HCT116 (cell line): Measurements from ENCODE around the gene CR2. TPM values are rescaled to one million over a fixed set of nuclear protein-coding genes. Genes with fewer than 3 reads are reported as not detected.

Source experiments
- ATAC-seq: fragments of 200-7000 bp; cut with Tn5 transposase; 2 replicates; pipeline ENCODE4 v1.9.1; 2020; ENCODE audit warnings: mild to moderate bottlenecking, moderate library complexity
- BruUV-seq: library from RNA; stranded (reverse); fragments of 400-500 nt; replicated peaks from 2 replicates; lab custom pipeline; 2021; lab: Mats Ljungman, UMichigan
- CTCF ChIA-PET: fragments of 300-600 bp; sonication (Branson Sonifier 250); formaldehyde crosslinking; loops from one replicate; lab custom pipeline; 2021; ENCODE audit warnings: antibody characterized with exemption; lab: Charles Lee
- POLR2A ChIA-PET: fragments of 300-600, 350-600 bp; sonication (Branson Sonifier 250); formaldehyde crosslinking; loops from one replicate; lab custom pipeline; 2021; ENCODE audit warnings: antibody characterized with exemption; lab: Charles Lee
- RAD21 ChIA-PET, 2 experiments: fragments of 300-600 bp; sonication (Branson Sonifier 250); formaldehyde crosslinking; loops; one replicate each; lab custom pipeline; 2023; ENCODE audit warnings: low total read pairs in 2 of 2; ENCODE audit not compliant: uncharacterized antibody in 2 of 2, unreplicated experiment in 2 of 2, low non-redundant PET in 1 of 2; lab: Charles Lee
- DNase-seq: peaks from one replicate; pipeline ENCODE4 v3.0.0-alpha.2; 2010; ENCODE audit warnings: low read depth, low spot score
- H2AFZ ChIP-seq: fragments of 200-600 bp; shearing (Covaris generic), sonication (generic); 2 replicates; pipeline ENCODE4 v1.6.1; 2017; ENCODE audit warnings: low read depth, mixed run types, mixed read lengths, antibody characterized with exemption, low read length; ENCODE audit not compliant: poor library complexity, severe bottlenecking
- H3K27ac ChIP-seq: 2 replicates; pipeline ENCODE4 v1.5.1; 2012; ENCODE audit warnings: low read depth, low read length
- H3K27me3 ChIP-seq: fragments of 200-600 bp; sonication (generic); 2 replicates; pipeline ENCODE4 v1.6.1; 2016; ENCODE audit warnings: mixed run types, low read length, mixed read lengths; ENCODE audit not compliant: insufficient read depth
- H3K36me3 ChIP-seq, 2 experiments: fragments of 200-500 bp in 1 of 2; fragments of 200-600 bp in 1 of 2; sonication (Bioruptor generic) in 1 of 2; sonication (generic) in 1 of 2; 2 replicates each; pipeline versions ENCODE4 v1.5.1 to v1.6.1; 2014 to 2016; ENCODE audit warnings: low read length in 2 of 2, inconsistent platforms in 1 of 2, mixed read lengths in 1 of 2, mixed run types in 1 of 2; ENCODE audit not compliant: insufficient read depth in 2 of 2, control insufficient read depth in 1 of 2
- H3K4me1 ChIP-seq, 2 experiments: fragments of 200-600 bp in 1 of 2; sonication (generic) in 1 of 2; 2 replicates each; pipeline versions ENCODE4 v1.5.1 to v1.6.1; 2012 to 2017; ENCODE audit warnings: low read length in 2 of 2, inconsistent platforms in 1 of 2, mild to moderate bottlenecking in 1 of 2, mixed read lengths in 1 of 2, mixed run types in 1 of 2, moderate library complexity in 1 of 2; ENCODE audit not compliant: insufficient read depth in 2 of 2, control insufficient read depth in 1 of 2
- H3K4me2 ChIP-seq: fragments of 200-600 bp; sonication (generic); 2 replicates; pipeline ENCODE4 v1.6.1; 2017; ENCODE audit warnings: mixed run types, low read length, mixed read lengths
- H3K4me3 ChIP-seq, 2 experiments: fragments of 200-600 bp in 1 of 2; sonication (generic) in 1 of 2; replicated peaks in 1 of 2; 2 replicates each; pipeline ENCODE4 v1.5.1; 2011 to 2016; ENCODE audit warnings: low read length in 2 of 2, control low read depth in 1 of 2, low read depth in 1 of 2, mild to moderate bottlenecking in 1 of 2, mixed read lengths in 1 of 2, mixed run types in 1 of 2
- H3K79me2 ChIP-seq: fragments of 200-600 bp; sonication (generic); 2 replicates; pipeline ENCODE4 v1.6.1; 2017; ENCODE audit warnings: mild to moderate bottlenecking, mixed run types, low read length, moderate library complexity, mixed read lengths; ENCODE audit not compliant: insufficient read depth
- H3K9ac ChIP-seq: fragments of 200-600 bp; sonication (generic); 2 replicates; pipeline ENCODE4 v1.6.1; 2016; ENCODE audit warnings: low read length, mixed read lengths
- H3K9me2 ChIP-seq: fragments of 200-600 bp; sonication (generic), shearing (Covaris generic); 2 replicates; pipeline ENCODE4 v1.6.1; 2017; ENCODE audit warnings: mixed run types, mild to moderate bottlenecking, moderate library complexity; ENCODE audit not compliant: insufficient read depth
- H3K9me3 ChIP-seq, 2 experiments: fragments of 200-500 bp in 1 of 2; fragments of 200-600 bp in 1 of 2; sonication (Bioruptor generic) in 1 of 2; sonication (generic) in 1 of 2; 2 replicates each; pipeline ENCODE4 v1.6.1; 2014 to 2017; ENCODE audit warnings: low read length in 2 of 2, mixed read lengths in 2 of 2, inconsistent platforms in 1 of 2, low read depth in 1 of 2, mild to moderate bottlenecking in 1 of 2, mixed run types in 1 of 2, moderate library complexity in 1 of 2; ENCODE audit not compliant: control insufficient read depth in 1 of 2, insufficient read depth in 1 of 2
- H4K20me1 ChIP-seq: fragments of 200-600 bp; sonication (generic), shearing (Covaris generic); 2 replicates; pipeline ENCODE4 v1.6.1; 2017; ENCODE audit warnings: mixed run types, mild to moderate bottlenecking, moderate library complexity; ENCODE audit not compliant: insufficient read depth
- CEBPB ChIP-seq: IDR thresholded peaks from 2 replicates; pipeline ENCODE4 v1.6.1; 2012; ENCODE audit warnings: low read depth
- EGR1 ChIP-seq: IDR thresholded peaks from 2 replicates; pipeline ENCODE4 v1.6.1; 2012; ENCODE audit warnings: low read depth
- EZH2 ChIP-seq: fragments of 200-600 bp; sonication (generic); IDR thresholded peaks from 2 replicates; pipeline ENCODE4 v1.6.1; 2017; ENCODE audit warnings: antibody characterized with exemption, mixed run types
- EZH2phosphoT487 ChIP-seq: fragments of 200-600 bp; IDR thresholded peaks from 2 replicates; pipeline ENCODE4 v1.6.1; 2018; ENCODE audit warnings: antibody characterized with exemption, borderline replicate concordance
- FOSL1 ChIP-seq: IDR thresholded peaks from 2 replicates; pipeline ENCODE4 v1.6.1; 2012; ENCODE audit warnings: low read depth
- MAX ChIP-seq: IDR thresholded peaks from 2 replicates; pipeline ENCODE4 v1.6.1; 2012
- POLR2AphosphoS5 ChIP-seq: IDR thresholded peaks from 2 replicates; pipeline ENCODE4 v1.6.1; 2011; ENCODE audit warnings: mild to moderate bottlenecking, low read depth, low read length, moderate library complexity
- RAD21 ChIP-seq: IDR thresholded peaks from 2 replicates; pipeline ENCODE4 v1.6.1; 2012; ENCODE audit warnings: low read depth, mild to moderate bottlenecking
- SIN3A ChIP-seq: IDR thresholded peaks from 2 replicates; pipeline ENCODE4 v1.6.1; 2012; ENCODE audit warnings: low read depth
- SP1 ChIP-seq: IDR thresholded peaks from 2 replicates; pipeline ENCODE4 v1.6.1; 2012; ENCODE audit warnings: low read depth
- YY1 ChIP-seq: IDR thresholded peaks from 2 replicates; pipeline ENCODE4 v1.6.1; 2011; ENCODE audit warnings: low read length, low read depth, moderate library complexity, mild to moderate bottlenecking; ENCODE audit not compliant: insufficient replicate concordance; ENCODE audit errors: extremely low read depth
- intact Hi-C: fragments of 100-400 bp; cut with micrococcal nuclease; formaldehyde crosslinking; loops from 2 replicates; pipeline ENCODE4 v1.10.0; 2022
- total RNA-seq: library from RNA; stranded (reverse); gene quantifications from one replicate; pipeline ENCODE4 v1.2.1, GENCODE V29; 2021; ENCODE audit not compliant: unreplicated experiment
- TF ChIP-seq, protein P1 (sequence below), 3 experiments: fragments of 200-600 bp in 1 of 3; sonication (generic) in 1 of 3; IDR thresholded peaks in 2 of 3; conservative IDR thresholded peaks in 1 of 3; 2 replicates each; pipeline ENCODE4 v1.5.1; 2012 to 2017; ENCODE audit warnings: low read depth in 2 of 3, low read length in 2 of 3, antibody characterized with exemption in 1 of 3, borderline replicate concordance in 1 of 3, control low read depth in 1 of 3, mild to moderate bottlenecking in 1 of 3, mixed read lengths in 1 of 3, mixed run types in 1 of 3, moderate library complexity in 1 of 3; ENCODE audit not compliant: insufficient read depth in 1 of 3
- TF ChIP-seq, protein P2 (sequence below): IDR thresholded peaks from 2 replicates; pipeline ENCODE4 v1.6.1; 2012
- TF ChIP-seq, protein P3 (sequence below): IDR thresholded peaks from 2 replicates; pipeline ENCODE4 v1.6.1; 2012; ENCODE audit warnings: low read depth

The CR2 gene
- total RNA-seq, 1 experiment from 2014 or later: 4.0 TPM

DNA sequence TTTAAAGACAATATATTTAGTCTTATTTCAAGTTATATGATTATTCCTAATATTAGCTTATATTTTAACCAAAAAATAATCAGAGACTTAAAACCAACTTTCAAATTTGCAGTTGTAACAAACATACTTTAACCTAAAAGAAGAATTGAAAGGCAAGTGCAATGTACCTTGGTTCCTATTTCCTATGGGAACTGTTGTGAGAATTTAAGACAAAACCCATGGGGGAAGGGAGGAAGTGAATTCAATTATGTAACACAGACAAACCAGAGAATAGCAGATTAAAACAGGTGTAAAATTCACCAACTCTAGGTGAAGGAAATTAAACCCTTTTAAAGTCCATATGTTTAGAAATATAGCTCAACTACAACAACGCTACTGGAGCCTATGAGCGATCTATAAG lies 22.6 kb upstream of the CR2 start (continued):
- TF ChIP-seq EZH2phosphoT487 (no peak), RAD21 (no peak), EGR1 (no peak), EZH2 (no peak), POLR2AphosphoS5 (no peak), SIN3A (no peak)
- TF ChIP-seq, protein P1, sequence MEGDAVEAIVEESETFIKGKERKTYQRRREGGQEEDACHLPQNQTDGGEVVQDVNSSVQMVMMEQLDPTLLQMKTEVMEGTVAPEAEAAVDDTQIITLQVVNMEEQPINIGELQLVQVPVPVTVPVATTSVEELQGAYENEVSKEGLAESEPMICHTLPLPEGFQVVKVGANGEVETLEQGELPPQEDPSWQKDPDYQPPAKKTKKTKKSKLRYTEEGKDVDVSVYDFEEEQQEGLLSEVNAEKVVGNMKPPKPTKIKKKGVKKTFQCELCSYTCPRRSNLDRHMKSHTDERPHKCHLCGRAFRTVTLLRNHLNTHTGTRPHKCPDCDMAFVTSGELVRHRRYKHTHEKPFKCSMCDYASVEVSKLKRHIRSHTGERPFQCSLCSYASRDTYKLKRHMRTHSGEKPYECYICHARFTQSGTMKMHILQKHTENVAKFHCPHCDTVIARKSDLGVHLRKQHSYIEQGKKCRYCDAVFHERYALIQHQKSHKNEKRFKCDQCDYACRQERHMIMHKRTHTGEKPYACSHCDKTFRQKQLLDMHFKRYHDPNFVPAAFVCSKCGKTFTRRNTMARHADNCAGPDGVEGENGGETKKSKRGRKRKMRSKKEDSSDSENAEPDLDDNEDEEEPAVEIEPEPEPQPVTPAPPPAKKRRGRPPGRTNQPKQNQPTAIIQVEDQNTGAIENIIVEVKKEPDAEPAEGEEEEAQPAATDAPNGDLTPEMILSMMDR (IDR thresholded peaks at IDR 0.05 in 2 of 3, conservative IDR thresholded peaks at IDR 0.05 in 1 of 3; ENCODE audit: borderline replicate concordance in 1 of 3, insufficient read depth in 1 of 3, low read depth in 2 of 3, low read length in 2 of 3): no peak
- TF ChIP-seq, protein P2, sequence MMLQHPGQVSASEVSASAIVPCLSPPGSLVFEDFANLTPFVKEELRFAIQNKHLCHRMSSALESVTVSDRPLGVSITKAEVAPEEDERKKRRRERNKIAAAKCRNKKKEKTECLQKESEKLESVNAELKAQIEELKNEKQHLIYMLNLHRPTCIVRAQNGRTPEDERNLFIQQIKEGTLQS: no peak
- TF ChIP-seq, all 23 proteins: peak for 0

DNA sequence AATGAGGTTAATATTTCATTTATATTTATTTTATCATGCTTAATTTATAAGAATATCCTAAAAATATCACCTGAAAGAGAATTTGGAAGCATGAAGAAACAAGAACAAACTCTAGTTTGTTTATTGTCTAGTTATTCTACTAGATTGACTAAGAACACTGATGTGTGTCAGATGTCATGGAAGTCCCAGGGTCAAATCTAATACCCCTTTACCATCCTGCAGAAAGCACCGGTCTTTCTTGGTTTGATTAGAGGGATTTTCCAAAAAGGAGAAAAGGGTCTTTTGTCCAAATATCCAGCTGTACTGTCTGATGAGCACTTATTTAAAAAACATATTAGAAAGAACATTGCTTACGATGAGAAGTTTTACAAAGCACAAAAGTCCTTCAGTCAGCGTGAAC lies 20.7 kb upstream of the CR2 start:
- no peak overlapping the region for H3K27ac ChIP-seq
- no TSS peak for BruUV-seq
- POLR2A ChIA-PET: no interaction called here
- intact Hi-C loops: no loop called here
- no peak overlapping the region for H3K9ac ChIP-seq
- H3K27me3 ChIP-seq: no peaks in the 10 kb centered on the region
- no peaks in the 10 kb centered on the region for H3K4me1 ChIP-seq
- H3K36me3 ChIP-seq: no peaks in the 10 kb centered on the region
- no peak for DNase-seq
- no peak for ATAC-seq
- H3K4me3 ChIP-seq: no peak overlapping the region
- no peaks in the 10 kb centered on the region for H3K9me2 ChIP-seq
- H3K79me2 ChIP-seq: no peaks in the 10 kb centered on the region
- CTCF ChIA-PET: no interaction called here
- no peak overlapping the region for H3K4me2 ChIP-seq
- no peak overlapping the region for H2AFZ ChIP-seq
- H4K20me1 ChIP-seq: no peaks in the 10 kb centered on the region
- H3K9me3 ChIP-seq: no peaks in the 10 kb centered on the region
- RAD21 ChIA-PET: no interaction called here
- no peak for TF ChIP-seq CEBPB
- no peak for TF ChIP-seq MAX
- TF ChIP-seq, protein P3, sequence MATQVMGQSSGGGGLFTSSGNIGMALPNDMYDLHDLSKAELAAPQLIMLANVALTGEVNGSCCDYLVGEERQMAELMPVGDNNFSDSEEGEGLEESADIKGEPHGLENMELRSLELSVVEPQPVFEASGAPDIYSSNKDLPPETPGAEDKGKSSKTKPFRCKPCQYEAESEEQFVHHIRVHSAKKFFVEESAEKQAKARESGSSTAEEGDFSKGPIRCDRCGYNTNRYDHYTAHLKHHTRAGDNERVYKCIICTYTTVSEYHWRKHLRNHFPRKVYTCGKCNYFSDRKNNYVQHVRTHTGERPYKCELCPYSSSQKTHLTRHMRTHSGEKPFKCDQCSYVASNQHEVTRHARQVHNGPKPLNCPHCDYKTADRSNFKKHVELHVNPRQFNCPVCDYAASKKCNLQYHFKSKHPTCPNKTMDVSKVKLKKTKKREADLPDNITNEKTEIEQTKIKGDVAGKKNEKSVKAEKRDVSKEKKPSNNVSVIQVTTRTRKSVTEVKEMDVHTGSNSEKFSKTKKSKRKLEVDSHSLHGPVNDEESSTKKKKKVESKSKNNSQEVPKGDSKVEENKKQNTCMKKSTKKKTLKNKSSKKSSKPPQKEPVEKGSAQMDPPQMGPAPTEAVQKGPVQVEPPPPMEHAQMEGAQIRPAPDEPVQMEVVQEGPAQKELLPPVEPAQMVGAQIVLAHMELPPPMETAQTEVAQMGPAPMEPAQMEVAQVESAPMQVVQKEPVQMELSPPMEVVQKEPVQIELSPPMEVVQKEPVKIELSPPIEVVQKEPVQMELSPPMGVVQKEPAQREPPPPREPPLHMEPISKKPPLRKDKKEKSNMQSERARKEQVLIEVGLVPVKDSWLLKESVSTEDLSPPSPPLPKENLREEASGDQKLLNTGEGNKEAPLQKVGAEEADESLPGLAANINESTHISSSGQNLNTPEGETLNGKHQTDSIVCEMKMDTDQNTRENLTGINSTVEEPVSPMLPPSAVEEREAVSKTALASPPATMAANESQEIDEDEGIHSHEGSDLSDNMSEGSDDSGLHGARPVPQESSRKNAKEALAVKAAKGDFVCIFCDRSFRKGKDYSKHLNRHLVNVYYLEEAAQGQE: no peak
- no peak for TF ChIP-seq YY1
- no peak for TF ChIP-seq EZH2phosphoT487
- no peak for TF ChIP-seq POLR2AphosphoS5
- no peak for TF ChIP-seq EZH2
- TF ChIP-seq, protein P2: no peak
- TF ChIP-seq, protein P1 (IDR thresholded peaks at IDR 0.05 in 2 of 3, conservative IDR thresholded peaks at IDR 0.05 in 1 of 3; ENCODE audit: borderline replicate concordance in 1 of 3, insufficient read depth in 1 of 3, low read depth in 2 of 3, low read length in 2 of 3): no peak
- TF ChIP-seq FOSL1: no peak
- no peak for TF ChIP-seq SP1
